B cell (primary cell): ENCODE measurements around the gene PHYH. TPM values are rescaled to one million over a fixed set of nuclear protein-coding genes. Genes with fewer than 3 reads are reported as not detected.

Experiments used
- ATAC-seq: fragments of 200-7000 bp; cut with Tn5 transposase; one replicate; pipeline ENCODE4 v1.10.0; 2021; ENCODE audit warnings: low read depth, mild to moderate bottlenecking, moderate number of reproducible peaks, moderate library complexity
- CTCF ChIA-PET: fragments of 350-600 bp; sonication (Branson Sonifier 250); formaldehyde crosslinking; loops from one replicate; lab custom pipeline; 2021; ENCODE audit warnings: antibody characterized with exemption, inconsistent platforms; lab: Charles Lee
- POLR2A ChIA-PET: fragments of 350-600 bp; sonication (Branson Sonifier 250); formaldehyde crosslinking; loops from one replicate; lab custom pipeline; 2021; ENCODE audit warnings: antibody characterized with exemption; lab: Charles Lee
- DNase-seq: peaks from one replicate; pipeline ENCODE4 v3.0.0; 2013
- H2AFZ ChIP-seq: 2 replicates; pipeline ENCODE4 v1.6.1; 2012; ENCODE audit warnings: mild to moderate bottlenecking, low read depth, low read length; ENCODE audit not compliant: insufficient read depth, poor library complexity, severe bottlenecking
- H3K27ac ChIP-seq, 2 donors: 1 replicate in 1 of 2; 2 replicates in 1 of 2; pipeline ENCODE4 v1.5.1; 2012 to 2013; ENCODE audit warnings: low read length in 2 of 2, mild to moderate bottlenecking in 2 of 2, moderate library complexity in 1 of 2
- H3K27me3 ChIP-seq, 4 experiments: fragments of 200-600 bp in 1 of 4; sonication (generic) in 1 of 4; replicated peaks in 1 of 4; 1 replicate in 2 of 4; 2 replicates in 2 of 4; pipeline versions ENCODE4 v1.6.1 to v1.7.0; 2013 to 2016; ENCODE audit warnings: low read length in 3 of 4, mild to moderate bottlenecking in 2 of 4, mixed read lengths in 1 of 4, moderate library complexity in 1 of 4; ENCODE audit not compliant: insufficient read depth in 4 of 4, control insufficient read depth in 3 of 4; ENCODE audit errors: control extremely low read depth in 1 of 4
- H3K36me3 ChIP-seq, 2 experiments: replicated peaks in 1 of 2; 1 replicate in 1 of 2; 2 replicates in 1 of 2; pipeline versions ENCODE4 v1.6.1 to v1.7.1; 2013; ENCODE audit warnings: low read length in 1 of 2; ENCODE audit not compliant: insufficient read depth in 2 of 2, control insufficient read depth in 1 of 2; ENCODE audit errors: control extremely low read depth in 1 of 2, extremely low read depth in 1 of 2
- H3K4me1 ChIP-seq, 2 donors: fragments of 200-600 bp in 1 of 2; sonication (generic) in 1 of 2; 1 replicate in 1 of 2; 2 replicates in 1 of 2; pipeline versions ENCODE4 v1.5.1 to v1.6.1; 2013 to 2017; ENCODE audit warnings: low read length in 2 of 2; ENCODE audit not compliant: control insufficient read depth in 2 of 2, insufficient read depth in 2 of 2
- H3K4me2 ChIP-seq: replicated peaks from 2 replicates; pipeline ENCODE3; 2012; ENCODE audit warnings: mild to moderate bottlenecking, low read depth, low read length; ENCODE audit not compliant: poor library complexity, severe bottlenecking
- H3K4me3 ChIP-seq, 5 experiments: fragments of 200-600 bp in 1 of 5; sonication (generic) in 1 of 5; 1 replicate in 3 of 5; 2 replicates in 2 of 5; pipeline versions ENCODE4 v1.5.1 to v1.7.0; 2011 to 2016; ENCODE audit warnings: low read length in 4 of 5, mild to moderate bottlenecking in 4 of 5, low read depth in 2 of 5, control low read depth in 1 of 5, moderate library complexity in 1 of 5; ENCODE audit not compliant: insufficient read depth in 1 of 5; ENCODE audit errors: control extremely low read depth in 1 of 5, extremely low read depth in 1 of 5
- H3K79me2 ChIP-seq: fragments of 200-600 bp; sonication (generic); one replicate; pipeline ENCODE4 v1.6.0; 2016; ENCODE audit warnings: low read length; ENCODE audit not compliant: control insufficient read depth, insufficient read depth
- H3K9ac ChIP-seq: fragments of 200-600 bp; sonication (generic); 2 replicates; pipeline ENCODE4 v1.6.1; 2017; ENCODE audit warnings: mild to moderate bottlenecking, low read length, moderate library complexity
- H3K9me3 ChIP-seq, 3 donors: one replicate each; pipeline versions ENCODE4 v1.6.1 to v1.7.1; 2013; ENCODE audit warnings: low read length in 2 of 3; ENCODE audit not compliant: control insufficient read depth in 2 of 3, insufficient read depth in 1 of 3; ENCODE audit errors: control extremely low read depth in 1 of 3
- H4K20me1 ChIP-seq: 2 replicates; pipeline ENCODE4 v1.6.0; 2012; ENCODE audit warnings: mild to moderate bottlenecking, low read length; ENCODE audit not compliant: insufficient read depth, control insufficient read depth, poor library complexity, severe bottlenecking
- H3K27ac Mint-ChIP-seq: one replicate; pipeline ENCODE4 v1.8.0; 2021; ENCODE audit warnings: mixed read lengths
- H3K27me3 Mint-ChIP-seq: one replicate; pipeline ENCODE4 v1.8.0; 2021; ENCODE audit warnings: mixed read lengths
- H3K4me1 Mint-ChIP-seq: one replicate; pipeline ENCODE4 v1.8.0; 2021; ENCODE audit warnings: mixed read lengths
- H3K4me3 Mint-ChIP-seq: one replicate; pipeline ENCODE4 v1.8.0; 2021; ENCODE audit warnings: mixed read lengths
- H3K9me3 Mint-ChIP-seq: one replicate; pipeline ENCODE4 v1.8.0; 2022; ENCODE audit warnings: mixed read lengths; ENCODE audit not compliant: insufficient read depth
- EZH2 ChIP-seq: IDR thresholded peaks from 2 replicates; pipeline ENCODE4 v1.6.1; 2012; ENCODE audit warnings: borderline replicate concordance, low read depth, mild to moderate bottlenecking, moderate library complexity, low read length; ENCODE audit not compliant: insufficient read depth, poor library complexity, severe bottlenecking
- WGBS: methylation state at CpG from one replicate; pipeline ENCODE4 v1.1.5; 2013; ENCODE audit warnings: missing lambda C conversion rate; ENCODE audit not compliant: insufficient coverage; 5-methylcytosine and 5-hydroxymethylcytosine counted together
- intact Hi-C: fragments of 100-400 bp; cut with micrococcal nuclease; formaldehyde crosslinking; loops from one replicate; pipeline ENCODE4 v1.10.0; 2022
- polyA plus RNA-seq: library from polyadenylated mRNA; depleted of rRNA; stranded (reverse); fragments of >200 nt; gene quantifications from 2 replicates; pipeline ENCODE4 v1.2.3, GENCODE V29; 2012
- total RNA-seq, 2 donors: library from RNA; stranded (reverse); fragments of 120-200 nt in 1 of 2; gene quantifications; 1 replicate in 1 of 2; 2 replicates in 1 of 2; pipeline versions ENCODE4 v1.2.3 to v1.2.4, GENCODE V29; 2013 to 2022
- TF ChIP-seq, protein P1 (sequence below): fragments of 200-600 bp; IDR thresholded peaks from one replicate; pipeline ENCODE4 v1.8.0; 2022; ENCODE audit warnings: antibody characterized with exemption, mild to moderate bottlenecking

PHYH gene
- total and polyA plus RNA-seq, 2 donors (not counting 1 experiment from before 2014, with no cell fraction given), result 3.1 to 9.7 TPM

DNA sequence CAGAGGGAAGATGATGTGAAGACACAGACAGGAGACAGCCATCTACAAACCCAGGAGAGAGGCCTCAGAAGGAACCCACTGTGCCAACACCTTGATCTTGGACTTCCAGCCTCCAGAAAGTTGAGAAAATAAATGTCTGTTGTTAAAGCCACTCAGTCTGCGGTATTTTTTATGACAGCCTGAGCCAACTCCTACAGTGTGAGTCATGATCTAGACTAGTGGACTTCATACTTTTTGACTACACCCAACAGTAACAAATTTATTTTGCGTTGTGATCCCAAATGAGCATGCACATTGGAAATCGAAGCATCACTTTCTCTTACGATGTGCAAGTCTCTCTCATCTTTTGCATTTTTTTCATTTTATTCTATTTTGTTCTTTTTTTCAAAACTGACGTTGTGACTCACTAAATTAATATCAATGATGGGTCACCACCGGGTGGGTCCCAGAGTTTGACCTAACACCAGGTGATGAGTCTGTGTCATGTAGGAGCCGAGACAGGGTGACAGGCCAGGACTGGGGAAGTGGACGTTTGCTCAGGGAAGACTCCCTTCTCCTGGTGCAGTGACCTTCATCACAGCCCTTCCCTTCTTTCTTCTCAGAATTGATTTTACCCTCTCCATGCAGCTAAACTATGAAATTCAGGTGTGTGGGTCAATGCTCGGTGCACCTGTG is 28.9 kb downstream of the PHYH start:
- Histone ChIP-seq H3K4me1 (no peaks in the 10 kb centered on the region), H3K36me3 (no peaks in the 10 kb centered on the region), H3K4me3 (no peak overlapping the region), H2AFZ (peak overlapping the region; percentile 24), H4K20me1 (no peaks in the 10 kb centered on the region), H3K4me2 (no peak overlapping the region), H3K9ac (no peak overlapping the region), H3K79me2 (no peaks in the 10 kb centered on the region), H3K27me3 (no peaks in the 10 kb centered on the region), H3K9me3 (no peaks in the 10 kb centered on the region), H3K27ac (no peak overlapping the region)
- TF ChIP-seq, protein P1, sequence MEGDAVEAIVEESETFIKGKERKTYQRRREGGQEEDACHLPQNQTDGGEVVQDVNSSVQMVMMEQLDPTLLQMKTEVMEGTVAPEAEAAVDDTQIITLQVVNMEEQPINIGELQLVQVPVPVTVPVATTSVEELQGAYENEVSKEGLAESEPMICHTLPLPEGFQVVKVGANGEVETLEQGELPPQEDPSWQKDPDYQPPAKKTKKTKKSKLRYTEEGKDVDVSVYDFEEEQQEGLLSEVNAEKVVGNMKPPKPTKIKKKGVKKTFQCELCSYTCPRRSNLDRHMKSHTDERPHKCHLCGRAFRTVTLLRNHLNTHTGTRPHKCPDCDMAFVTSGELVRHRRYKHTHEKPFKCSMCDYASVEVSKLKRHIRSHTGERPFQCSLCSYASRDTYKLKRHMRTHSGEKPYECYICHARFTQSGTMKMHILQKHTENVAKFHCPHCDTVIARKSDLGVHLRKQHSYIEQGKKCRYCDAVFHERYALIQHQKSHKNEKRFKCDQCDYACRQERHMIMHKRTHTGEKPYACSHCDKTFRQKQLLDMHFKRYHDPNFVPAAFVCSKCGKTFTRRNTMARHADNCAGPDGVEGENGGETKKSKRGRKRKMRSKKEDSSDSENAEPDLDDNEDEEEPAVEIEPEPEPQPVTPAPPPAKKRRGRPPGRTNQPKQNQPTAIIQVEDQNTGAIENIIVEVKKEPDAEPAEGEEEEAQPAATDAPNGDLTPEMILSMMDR, result no peak
- TF ChIP-seq EZH2, result no peak
- Mint-ChIP-seq H3K9me3 (no peaks in the 10 kb centered on the region), H3K4me3 (no peak overlapping the region), H3K27me3 (peaks cover 2% of the 10 kb centered on the region), H3K27ac (no peak overlapping the region), H3K4me1 (peaks cover 2% of the 10 kb centered on the region)
- DNase-seq, result no peak
- 88% methylated on average over 3 of the region's 9 CpGs for WGBS
- ATAC-seq, result no peak
- intact Hi-C loops, result loop anchor here (1.0 kb wide), 1 partner anchor 31 kb away; no protein-coding TSS in a partner anchor
- ChIA-PET CTCF (no interaction called here), POLR2A (no interaction called here)

DNA sequence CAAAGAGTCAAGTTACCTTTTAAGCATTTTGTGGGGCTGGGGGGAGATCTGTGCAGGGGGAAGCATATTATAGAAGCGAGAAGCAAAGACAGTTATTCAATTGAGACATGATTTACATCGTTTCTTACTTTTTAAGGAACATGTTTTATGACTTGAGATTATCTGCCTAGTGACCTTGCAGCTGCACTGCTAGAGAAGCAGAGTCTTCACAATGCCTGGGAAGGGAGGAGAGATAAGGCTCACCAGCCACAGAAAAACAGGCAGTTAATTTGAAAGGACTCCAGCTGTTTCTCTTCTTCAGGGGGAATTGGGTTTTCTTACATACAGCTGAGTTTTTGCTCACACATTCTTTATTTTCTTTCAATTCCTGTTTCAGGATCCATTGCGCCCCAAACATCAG is 31.0 kb downstream of the PHYH start:
- H3K4me3 ChIP-seq, result no peak overlapping the region
- TF ChIP-seq, protein P1, result no peak
- TF ChIP-seq EZH2, result no peak
- ChIA-PET POLR2A (no interaction called here), CTCF (interaction anchor here (1.5 kb wide), 1 partner anchor 34 kb away, joined by 3 read pairs; no protein-coding TSS in a partner anchor)
- peaks cover 12% of the 10 kb centered on the region for H3K27me3 Mint-ChIP-seq
- no peaks in the 10 kb centered on the region for H3K9me3 Mint-ChIP-seq
- H3K4me1 ChIP-seq, result no peaks in the 10 kb centered on the region
- no peak overlapping the region for H3K4me2 ChIP-seq
- H3K9ac ChIP-seq, result no peak overlapping the region
- intact Hi-C loops, result no loop called here
- H3K4me1 Mint-ChIP-seq, result peaks cover 2% of the 10 kb centered on the region
- H3K4me3 Mint-ChIP-seq, result no peak overlapping the region
- DNase-seq, result no peak
- no peaks in the 10 kb centered on the region for H3K36me3 ChIP-seq
- no peak for ATAC-seq
- H3K9me3 ChIP-seq, result no peaks in the 10 kb centered on the region
- H2AFZ ChIP-seq, result no peak overlapping the region
- no peak overlapping the region for H3K27ac ChIP-seq
- H3K27me3 ChIP-seq, result no peaks in the 10 kb centered on the region
- no peak overlapping the region for H3K27ac Mint-ChIP-seq
- no CpG with 5 or more reads among the region's 3 CpGs for WGBS
- no peaks in the 10 kb centered on the region for H3K79me2 ChIP-seq
- H4K20me1 ChIP-seq, result no peaks in the 10 kb centered on the region
